GM21786 (cell line): ENCODE measurements around the gene DSG1.
"Not testable (repeated sequence)": the region's sequence is repeated elsewhere in the genome, so short reads cannot be mapped to it uniquely, and the experiment has no call there.

Source experiments
- ATAC-seq: cut with Tn5 transposase; IDR thresholded peaks from one replicate; pipeline ENCODE4 v1.9.1; 2021; ENCODE audit not compliant: unreplicated experiment

The DSG1 gene

DNA sequence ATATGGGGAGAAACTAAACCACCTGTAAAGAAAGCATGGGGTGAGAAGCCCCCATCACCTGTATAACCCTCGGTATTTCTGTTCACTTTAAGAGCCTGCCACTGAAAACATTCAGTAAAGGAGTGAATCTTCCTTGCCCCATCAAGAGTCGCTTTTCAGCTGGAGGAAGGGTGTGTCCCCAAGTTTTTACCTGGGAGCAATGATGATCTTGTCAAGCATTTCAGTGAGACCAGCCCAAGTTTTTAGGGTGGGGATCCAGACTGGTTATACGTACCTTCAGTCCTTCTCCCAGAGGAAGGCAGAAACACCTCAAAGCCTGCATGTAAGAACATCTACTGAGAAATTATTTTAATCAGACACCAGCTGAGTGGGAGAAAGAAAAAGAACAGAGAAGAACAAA is at the start of gene DSG1:
Gene DSG1, plus strand, starts transcription at position 301 of the 400 bp plus-strand sequence. CDS start 141 bp downstream, outside the sequence.
- no peak for ATAC-seq

DNA sequence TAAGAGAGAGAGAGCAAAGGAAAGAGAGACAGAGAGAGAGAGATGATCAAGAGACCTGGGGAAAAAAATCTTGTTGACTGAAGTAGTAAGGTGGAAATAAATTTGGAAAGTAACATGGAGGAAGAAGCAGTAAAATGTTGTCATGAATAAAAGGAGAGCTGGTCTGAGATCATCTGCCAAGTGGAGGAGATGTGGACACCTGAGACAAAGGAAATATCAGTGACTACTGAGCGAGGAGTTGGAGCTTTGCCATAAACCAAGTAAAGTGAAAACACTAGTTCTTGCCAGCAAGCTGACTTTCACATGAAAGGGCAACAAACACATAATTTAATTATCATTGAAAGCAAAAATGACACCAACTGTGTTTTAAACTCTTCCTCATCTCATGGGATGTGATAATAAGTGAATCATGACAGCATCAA is 49.0 kb upstream of the DSG1 start:
- peak; percentile 49 for ATAC-seq

DNA sequence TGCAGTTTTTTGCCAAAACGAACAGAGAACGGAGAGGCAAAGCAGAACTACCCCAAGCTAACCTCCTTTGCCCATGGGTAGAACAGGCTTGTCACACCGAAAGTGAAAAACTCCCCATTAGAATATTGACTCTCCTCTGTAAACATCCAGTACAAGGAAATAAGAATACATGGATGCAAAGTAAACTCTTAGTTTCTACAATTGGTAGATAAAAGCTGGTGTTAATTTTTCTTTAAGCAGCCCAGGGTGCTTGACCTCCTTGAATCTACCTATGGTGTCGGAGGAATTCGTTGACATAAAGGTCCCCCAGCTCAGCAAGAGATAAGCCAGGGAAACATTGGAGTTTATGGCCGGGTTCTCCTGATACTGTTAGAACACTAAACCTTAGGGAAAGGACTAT is 48.4 kb upstream of the DSG1 start:
- peak; percentile 28 for ATAC-seq

DNA sequence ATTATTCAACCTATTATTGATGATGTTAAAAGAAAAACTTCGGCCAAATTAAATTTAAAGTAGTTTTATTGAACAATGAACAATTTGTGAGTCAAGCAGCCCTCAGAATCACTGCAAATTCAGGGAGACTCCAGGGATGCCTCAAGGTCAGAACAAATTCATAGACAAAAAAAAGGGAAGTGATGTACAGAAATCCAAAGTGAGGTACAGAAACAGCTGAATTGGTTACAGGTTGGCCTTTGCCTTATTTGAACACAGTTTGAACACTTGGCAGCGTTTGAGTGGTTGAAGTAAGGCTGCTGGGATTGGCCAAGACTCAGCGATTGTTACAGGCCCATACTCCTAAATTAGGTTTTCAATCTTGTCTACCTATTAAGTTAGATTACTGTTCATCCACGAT is 47.4 kb upstream of the DSG1 start:
- ATAC-seq = no peak

DNA sequence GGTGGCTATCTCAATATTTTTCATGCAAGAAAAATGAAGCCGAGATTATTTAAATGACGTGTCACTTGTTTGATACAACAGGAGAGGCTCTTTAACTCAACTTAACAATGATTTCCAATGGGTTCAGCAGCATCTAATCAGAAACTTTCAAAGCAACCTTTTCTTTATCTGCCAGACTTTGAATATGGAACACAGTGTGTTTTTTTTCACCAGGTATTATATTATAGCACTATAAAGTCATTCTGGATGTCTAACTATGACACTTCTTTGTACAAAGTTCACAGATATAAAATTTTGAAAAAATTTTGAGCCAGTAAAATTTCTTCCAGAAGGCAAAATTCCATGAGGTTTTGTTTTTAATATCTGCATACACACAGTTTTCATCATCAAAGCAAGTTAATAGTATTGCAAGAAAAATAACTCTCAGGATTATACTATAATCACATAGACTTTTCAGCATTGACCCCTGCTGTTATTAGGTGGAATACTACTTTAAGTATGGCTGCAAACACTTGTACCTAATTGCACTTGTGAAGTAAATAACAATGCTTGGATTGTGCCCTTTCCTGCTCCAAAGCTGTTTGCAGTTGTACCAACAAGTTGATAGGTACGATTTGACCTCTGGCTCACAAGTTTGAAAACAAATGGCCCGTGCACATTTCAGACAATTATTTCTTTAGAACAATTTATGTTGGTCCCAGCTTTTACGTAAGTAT is 44.0 kb upstream of the DSG1 start:
- no peak for ATAC-seq

DNA sequence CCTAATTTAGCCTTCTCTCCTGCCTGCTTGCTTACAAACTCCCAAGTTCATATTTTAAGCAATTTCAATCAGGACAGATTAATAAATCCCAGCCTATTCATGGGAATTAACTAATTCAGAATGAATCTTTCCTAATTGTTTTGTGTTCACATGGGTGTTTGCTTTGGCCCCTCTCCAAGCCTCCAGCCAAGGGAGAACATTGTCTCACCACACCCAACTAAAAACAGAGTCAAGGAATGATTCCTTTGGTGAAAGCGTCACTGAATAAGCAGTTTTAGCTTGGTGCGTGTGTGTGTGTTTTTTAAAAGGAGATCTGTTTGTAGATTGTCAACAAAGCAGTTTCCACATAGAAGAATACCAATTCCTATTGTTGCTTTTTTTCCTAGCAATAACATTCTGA is 43.0 kb upstream of the DSG1 start:
- ATAC-seq = no peak

DNA sequence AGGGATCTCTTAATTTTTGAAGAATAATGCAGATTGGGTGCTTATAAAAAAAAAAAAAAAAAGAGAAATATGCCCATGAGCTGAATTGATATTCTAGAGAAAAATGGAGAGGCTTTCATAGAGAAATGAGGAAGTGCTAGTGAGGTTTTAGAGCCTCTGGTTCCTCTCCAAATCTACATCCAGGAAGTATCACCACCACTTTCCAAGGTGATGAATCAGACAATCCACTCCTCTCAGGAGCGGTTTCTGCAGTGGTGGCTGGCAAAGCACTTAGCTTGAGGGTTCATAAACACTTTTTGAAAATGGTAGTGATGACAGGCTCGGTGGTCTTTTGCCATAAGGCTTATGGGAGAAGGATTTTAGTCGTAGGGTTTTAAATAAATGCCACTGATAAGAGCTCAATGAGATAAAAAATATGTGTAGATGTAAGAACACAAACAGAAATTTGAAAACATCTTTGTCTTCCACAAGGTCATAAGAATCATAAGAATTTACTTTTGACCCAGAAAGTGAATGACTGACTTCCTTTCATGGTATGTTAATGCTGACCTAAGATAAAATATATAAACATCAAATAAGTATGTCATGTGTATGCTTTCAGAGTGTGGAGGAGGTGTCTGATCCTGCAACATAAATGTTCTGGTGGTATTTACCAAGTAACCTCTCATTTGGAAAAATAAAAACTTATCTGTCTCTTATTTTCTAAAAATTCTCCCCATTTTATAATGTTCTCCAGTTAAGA is 42.1 kb upstream of the DSG1 start:
- peak; percentile 48 for ATAC-seq

DNA sequence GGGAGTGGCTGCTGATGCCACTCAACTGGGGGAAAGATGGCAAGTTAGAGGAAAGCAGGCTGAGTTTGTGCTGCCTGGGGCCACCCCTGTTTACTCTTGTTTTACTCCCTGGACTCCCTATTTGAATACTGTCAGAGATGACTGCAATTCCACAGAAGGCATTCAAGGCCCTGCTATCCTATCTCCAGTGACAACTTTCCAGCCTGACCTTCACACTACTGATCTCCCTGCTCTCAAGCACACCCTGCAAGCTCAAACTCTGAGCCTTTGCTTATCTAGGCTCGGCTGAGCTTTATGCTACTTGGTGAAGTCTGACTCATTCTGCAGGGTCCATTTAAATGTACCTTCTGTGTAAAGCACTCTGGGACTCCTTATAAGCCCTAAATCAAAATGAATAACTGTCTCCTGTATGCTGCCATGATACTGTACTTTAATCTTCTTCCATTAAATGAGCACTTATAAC is 39.3 kb upstream of the DSG1 start:
- ATAC-seq = no peak

DNA sequence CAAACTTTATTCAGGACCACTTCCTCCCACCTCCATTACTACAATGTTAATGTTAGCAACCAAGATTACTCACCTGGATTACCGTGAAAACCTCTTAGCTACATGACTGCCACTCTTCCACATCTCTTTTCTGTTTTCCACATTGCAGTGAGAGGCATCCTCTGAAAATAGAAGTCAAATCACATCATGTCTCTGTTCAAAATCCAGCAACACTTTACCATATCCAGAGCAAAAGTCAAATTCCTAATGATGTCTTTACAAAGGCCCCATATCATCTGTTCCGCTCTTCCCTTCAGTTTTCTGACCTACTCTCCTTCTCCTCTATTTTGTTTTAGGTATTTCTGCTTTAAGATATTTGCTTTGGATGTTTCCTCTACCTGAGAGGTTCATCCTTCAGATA is 37.5 kb upstream of the DSG1 start:
- no peak for ATAC-seq

DNA sequence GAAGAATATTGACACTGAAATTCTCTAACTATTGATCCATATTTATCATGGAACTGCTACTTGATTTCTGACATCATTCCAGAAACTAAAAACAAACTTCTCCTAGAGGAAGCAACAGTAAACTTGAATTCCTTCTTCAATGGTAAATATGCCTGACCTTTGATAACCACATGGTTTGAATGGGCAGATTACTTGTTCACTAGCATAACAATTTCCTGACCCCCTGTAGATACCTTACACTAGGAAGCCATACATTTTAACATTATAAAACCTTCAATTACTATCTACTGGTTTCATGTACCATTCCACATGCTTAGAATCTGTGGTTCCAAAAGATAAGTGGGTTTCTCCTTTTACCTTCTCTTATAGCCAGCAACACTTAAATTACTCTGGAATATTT is 36.5 kb upstream of the DSG1 start:
- no peak for ATAC-seq

DNA sequence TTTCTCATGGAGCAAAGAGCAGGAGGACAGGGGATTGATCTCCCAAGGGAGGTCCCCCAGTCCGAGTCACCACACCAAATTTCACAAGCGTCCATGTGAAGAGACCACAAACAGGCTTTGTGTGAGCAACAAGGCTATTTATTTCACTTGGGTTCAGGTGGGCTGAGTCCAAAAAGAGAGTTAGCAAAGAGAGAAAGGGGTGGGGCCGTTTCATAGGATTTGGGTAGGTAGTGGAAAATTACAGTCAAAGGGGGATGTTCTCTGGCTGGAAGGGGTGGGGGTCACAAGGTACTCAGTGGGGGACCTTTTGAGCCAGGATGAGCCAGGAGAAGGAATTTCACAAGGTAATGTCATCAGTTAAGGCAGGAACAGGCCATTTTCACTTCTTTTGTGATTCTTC is 28.5 kb upstream of the DSG1 start:
- ATAC-seq = not testable (repeated sequence)

DNA sequence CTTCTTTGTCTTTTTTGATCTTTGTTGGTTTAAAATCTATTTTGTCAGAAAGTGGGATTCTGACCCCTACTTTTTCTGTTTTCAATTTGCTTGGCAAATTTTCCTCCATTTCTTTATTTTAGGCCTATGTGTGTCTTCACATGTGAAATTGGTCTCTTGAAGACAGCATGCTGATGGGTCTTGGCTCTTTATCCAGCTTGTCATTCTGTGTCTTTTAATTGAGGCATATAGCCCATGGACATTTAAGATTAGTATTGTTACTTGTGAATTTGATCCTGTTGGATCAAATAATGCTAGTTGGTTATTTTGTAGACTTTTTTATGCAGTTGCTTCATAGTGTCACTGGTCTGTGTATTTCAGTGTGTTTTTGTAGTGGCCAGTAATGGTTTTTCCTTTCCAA is 26.3 kb upstream of the DSG1 start:
- no peak for ATAC-seq

DNA sequence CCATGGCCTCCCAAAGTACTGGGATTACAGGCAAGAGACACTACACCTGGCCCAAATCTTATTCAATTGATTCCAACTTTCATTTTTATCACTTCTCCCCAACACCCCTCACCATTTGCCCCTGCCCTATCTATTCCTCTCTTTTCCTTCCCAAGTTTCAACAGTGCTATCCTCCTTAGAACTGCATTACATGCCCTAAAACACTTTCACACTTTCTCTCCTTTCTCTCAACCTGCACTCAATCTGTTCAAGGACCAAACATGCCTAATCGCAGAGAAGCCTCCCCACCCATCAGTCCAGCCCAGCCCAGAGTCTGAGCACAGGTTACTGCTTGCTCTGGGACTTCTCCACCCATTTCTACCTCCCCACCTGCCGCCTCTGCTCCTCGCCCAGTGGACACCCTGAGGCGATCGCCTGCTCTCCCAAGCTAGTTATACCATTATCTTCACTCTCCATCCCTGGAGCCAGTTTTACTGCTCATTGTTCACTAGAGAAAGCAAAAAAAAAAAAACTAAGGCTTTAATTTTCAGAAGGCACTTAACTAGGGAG is 23.7 kb upstream of the DSG1 start:
- ATAC-seq = no peak

DNA sequence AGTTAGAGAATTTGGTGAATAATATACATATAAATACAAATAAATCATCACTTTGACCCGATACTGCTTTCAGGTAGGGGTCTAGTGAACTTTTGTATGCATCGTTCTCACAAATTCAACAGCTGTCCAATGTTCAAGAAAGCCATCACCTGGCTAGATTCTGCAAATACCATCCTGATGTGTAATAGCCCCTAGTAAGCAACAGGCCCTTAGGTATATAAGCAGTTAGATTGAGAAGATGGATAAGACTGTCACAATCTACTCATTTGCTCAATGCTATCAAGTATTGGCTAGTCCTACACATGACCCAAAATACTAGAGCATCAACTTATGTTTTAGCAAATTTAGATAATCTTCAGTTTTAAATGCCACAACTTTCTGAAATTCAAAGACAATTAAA is 20.7 kb upstream of the DSG1 start:
- ATAC-seq = no peak

DNA sequence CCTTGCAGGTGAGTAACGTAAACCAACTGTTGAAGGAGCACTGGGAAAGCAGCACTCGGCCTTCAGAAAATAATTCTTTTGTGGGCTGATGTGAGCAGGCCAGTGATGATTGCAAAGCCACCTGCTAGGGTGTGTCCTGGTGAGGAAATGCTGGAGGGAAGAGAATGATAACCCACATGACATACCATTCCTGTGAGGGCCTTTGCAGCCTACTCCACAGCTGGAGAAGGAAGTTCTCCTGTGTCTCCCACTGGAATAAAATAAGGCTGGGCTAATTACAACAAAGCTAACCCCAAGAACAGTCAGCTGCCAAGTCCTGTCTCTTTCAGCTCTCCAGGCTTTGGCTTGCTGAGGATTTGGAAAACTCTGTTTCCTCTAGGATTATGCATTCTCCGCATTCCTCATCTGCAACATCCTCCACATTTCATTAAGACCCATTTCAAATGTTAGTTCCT is 16.7 kb upstream of the DSG1 start:
- ATAC-seq = no peak

DNA sequence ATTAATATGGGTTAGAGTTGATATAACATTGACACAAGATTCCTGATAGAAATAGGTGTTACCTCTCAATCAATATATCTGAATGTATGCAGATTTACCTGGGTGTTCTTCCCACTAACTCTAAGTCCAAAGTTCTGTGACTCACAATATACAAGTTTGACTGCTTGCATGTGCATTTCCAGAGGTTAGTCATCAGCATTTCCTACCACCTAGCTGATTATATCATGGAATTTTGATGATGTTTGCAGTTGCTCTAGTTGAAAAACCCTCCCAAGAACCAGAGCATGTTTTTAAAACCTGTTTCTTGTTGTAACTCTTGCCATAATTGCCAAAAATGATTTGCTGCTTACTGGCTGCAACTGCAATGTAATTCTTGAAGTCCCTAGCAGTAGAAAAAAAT is 15.0 kb upstream of the DSG1 start:
- ATAC-seq = no peak

DNA sequence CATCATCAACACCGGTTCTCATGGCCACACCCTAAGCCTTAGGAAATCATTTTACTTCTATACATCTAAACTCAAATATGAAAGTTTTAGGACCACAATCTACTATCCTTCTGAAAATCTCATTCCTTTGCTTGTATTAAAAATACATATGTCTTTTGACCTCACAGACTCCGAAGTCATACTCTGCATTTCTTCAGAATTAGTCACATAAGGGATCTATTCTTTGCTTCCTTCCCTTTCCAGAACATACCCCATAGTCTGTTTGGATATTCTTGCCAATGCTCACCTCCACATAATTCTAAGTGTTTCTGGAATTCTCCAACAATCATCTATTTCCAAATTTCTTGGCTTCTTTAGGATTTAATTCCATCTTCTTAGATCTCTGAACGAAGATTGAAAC is 14.2 kb upstream of the DSG1 start:
- no peak for ATAC-seq

DNA sequence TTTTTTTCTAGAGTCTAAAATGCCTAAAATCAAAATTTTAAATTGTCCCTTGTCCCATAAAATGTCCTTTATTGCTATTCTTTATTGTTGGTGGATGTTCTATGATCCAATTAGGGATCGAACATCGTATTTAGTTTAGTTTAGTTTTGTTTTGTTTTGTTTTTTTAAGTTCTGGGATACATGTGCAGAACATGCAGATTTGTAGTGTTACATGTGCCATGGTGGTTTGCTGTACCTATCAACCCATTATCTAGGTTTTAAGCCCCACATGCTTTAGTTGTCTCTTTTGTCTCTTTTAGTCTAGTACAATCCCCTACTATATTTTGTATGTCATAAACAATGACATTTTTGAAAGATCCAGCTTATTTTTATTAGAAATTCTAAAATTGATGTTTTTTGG is 8.8 kb upstream of the DSG1 start:
- no peak for ATAC-seq

DNA sequence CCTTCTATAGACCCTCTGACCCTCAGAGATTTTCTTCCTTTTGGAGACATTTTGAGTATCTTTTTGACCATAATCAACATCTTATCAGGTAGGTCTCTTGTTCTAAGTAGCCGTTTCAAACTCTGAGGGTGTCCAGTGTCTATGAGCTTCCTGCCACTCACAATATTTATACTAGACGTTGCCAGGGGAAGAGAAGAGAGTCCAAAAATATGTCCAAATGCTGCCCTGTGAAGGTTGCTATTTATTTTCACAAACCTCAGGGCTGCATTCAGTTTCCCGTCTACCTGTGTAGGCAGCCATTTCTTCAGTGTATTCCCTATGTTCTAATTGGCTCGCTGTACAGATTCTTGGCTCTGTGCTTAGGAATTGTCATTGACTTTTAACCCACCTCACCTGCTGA is 986 bp upstream of the DSG1 start:
- ATAC-seq = no peak

DNA sequence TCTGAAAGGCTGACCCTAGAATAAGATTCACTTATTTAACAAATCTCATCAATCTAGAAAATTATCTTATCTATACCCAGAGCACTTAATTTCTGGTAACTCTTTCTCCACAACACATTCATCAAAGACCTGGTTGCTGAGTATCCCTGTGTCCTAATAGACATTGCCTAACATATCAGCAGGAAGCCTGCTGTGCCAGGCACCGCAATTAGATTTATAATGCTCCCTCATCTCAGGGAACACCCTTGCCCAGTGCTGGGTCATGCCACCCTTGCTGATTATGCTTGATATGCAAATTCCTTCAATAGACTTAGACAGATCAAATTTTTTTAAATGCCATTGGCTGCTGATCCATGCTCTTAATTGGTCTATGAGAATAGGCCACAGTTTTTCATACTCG is 3.8 kb downstream of the DSG1 start:
- no peak for ATAC-seq

DNA sequence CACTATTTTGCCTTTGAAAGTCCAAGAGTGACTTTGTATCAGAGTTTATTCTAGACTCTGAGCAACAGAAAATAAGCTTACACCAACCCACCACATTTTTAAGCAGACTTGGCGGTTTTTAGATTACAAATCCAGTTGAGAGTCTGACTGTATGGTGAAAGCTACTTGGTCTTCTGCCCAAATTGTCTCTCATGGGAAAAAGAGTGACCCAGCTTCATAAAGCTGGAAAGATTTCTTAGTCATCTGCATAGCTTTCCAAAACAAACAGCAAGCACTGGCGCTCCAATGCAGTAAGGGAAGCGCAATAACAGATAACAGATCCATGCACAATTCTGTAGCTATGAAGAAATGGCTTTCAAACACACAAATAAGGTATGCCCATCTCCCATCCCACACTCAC is 7.1 kb downstream of the DSG1 start:
- ATAC-seq = no peak

DNA sequence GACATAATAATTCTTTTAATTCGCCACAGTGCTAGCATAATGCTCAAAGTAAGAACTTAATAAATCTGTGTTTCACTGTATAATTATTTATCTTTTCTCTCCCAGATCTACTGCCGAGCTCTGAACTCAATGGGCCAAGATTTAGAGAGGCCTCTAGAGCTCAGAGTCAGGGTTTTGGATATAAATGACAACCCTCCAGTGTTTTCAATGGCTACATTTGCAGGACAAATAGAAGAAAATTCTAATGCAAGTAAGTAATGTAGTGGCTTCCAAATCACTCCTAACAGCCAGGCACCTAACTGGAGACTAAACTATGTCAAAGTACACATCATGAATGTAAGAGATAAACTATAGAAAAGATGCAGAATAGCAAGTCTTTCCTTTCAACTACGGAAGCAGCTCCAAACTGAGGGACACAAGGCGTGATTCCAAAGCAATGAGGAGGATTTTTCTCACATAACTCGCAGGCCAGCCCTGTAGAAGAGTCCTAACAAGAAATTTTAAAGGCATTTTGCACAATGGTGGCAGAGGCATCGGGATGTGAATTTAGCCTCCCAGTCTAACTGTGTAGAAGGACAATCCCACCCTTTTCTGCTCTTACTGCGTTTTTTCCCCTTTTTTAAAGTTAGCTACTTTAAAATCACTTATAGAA is 12.0 kb downstream of the DSG1 start:
- ATAC-seq = no peak
